ENCODE results near the gene KCNH6. TPM values are rescaled to one million over a fixed set of nuclear protein-coding genes. Genes with fewer than 3 reads are reported as not detected.

The KCNH6 gene
- total RNA-seq, 1 experiment from 2014 or later: 1.6 TPM

- Histone ChIP-seq H3K4ac (ENCODE audit: low read depth, low read length) (no peak overlapping the region), H4K5ac (ENCODE audit: insufficient read length, low read depth, low read length) (no peak overlapping the region), H2BK120ac (ENCODE audit: low read depth, low read length, poor library complexity, severe bottlenecking) (no peak overlapping the region), H3K23me2 (ENCODE audit: insufficient read length, low read depth, low read length, poor library complexity, severe bottlenecking) (peaks cover 13% of the 10 kb centered on the region), H3K9me3 (ENCODE audit: control insufficient read depth, low read depth, low read length) (no peaks in the 10 kb centered on the region), H3T11ph (ENCODE audit: low read length) (no peak overlapping the region), H2BK12ac (ENCODE audit: insufficient read length, low read depth, low read length) (no peak overlapping the region), H3K27ac (ENCODE audit: insufficient read length, low read depth, low read length) (no peak overlapping the region), H3K9ac (ENCODE audit: extremely low read depth, insufficient read length, low read length) (no peak overlapping the region), H2BK20ac (ENCODE audit: low read depth, low read length, poor library complexity, severe bottlenecking) (no peak overlapping the region), H3K4me1 (ENCODE audit: insufficient read depth, low read length) (no peaks in the 10 kb centered on the region; the same call in 1 of the 2 replicates), H3K79me2 (ENCODE audit: insufficient read depth, low read length) (no peaks in the 10 kb centered on the region), H3K79me1 (ENCODE audit: insufficient read depth, low read depth, low read length, poor library complexity, severe bottlenecking) (no peaks in the 10 kb centered on the region), H3K14ac (ENCODE audit: insufficient read depth, low read length) (no peak overlapping the region), H2AK5ac (ENCODE audit: insufficient read length, low read length) (no peak overlapping the region), H4K20me1 (ENCODE audit: control insufficient read depth, insufficient read depth, insufficient read length) (no peaks in the 10 kb centered on the region), H3K27me3 (ENCODE audit: insufficient read depth, low read length) (no peaks in the 10 kb centered on the region; the same call in 1 of the 2 replicates), H4K8ac (replicated peaks; ENCODE audit: insufficient read length, low read depth, low read length) (no peak overlapping the region), H3K4me2 (ENCODE audit: insufficient read depth, insufficient read length, low read length) (no peak overlapping the region), H2BK15ac (ENCODE audit: low read depth, low read length) (no peak overlapping the region), H4K91ac (ENCODE audit: insufficient read length, low read depth, low read length) (no peak overlapping the region), H2BK5ac (ENCODE audit: insufficient read length, low read length) (no peak overlapping the region), H2AFZ (ENCODE audit: low read length) (no peak overlapping the region), H3K56ac (ENCODE audit: insufficient read length, low read depth, low read length) (no peak overlapping the region), H3K23ac (ENCODE audit: insufficient read length, low read depth, low read length) (no peak overlapping the region), H3K18ac (ENCODE audit: insufficient read length, low read depth, low read length) (no peak overlapping the region)
- Mint-ChIP-seq H3K4me1 (peaks cover 17 to 32% of the 10 kb centered on the region in 2 experiments), H3K9me3 (no peaks in the 10 kb centered on the region), H3K27me3 (ENCODE audit: low read depth) (peaks cover 27% of the 10 kb centered on the region), H3K27ac (no peak overlapping the region; a peak in 1 of 7 replicates), H3K36me3 (ENCODE audit: insufficient read depth in 1 of 3, low read depth in 3 of 3) (no peaks in the 10 kb centered on the region), H3K4me3 (no peak overlapping the region)
- TF ChIP-seq CTCF (conservative IDR thresholded peaks at IDR 0.05): no peak
- WGBS (ENCODE audit: extremely low coverage, insufficient read length, low lambda C conversion rate): no CpG with 5 or more reads among the region's 21 CpGs
- DNase-seq: no peak
Observed at GRCh38 chr17:63480192-63480784, 42.9 kb upstream of the KCNH6 start.

Measured in H9 (cell line).